Smooth muscle cell of the brain vasculature (primary cell): ENCODE data around the gene REEP6.
"Not testable (repeated sequence)": the region's sequence is repeated elsewhere in the genome, so short reads cannot be mapped to it uniquely, and the experiment has no call there.

Experiments used
- DNase-seq: peaks from one replicate; pipeline ENCODE4 v3.0.0-alpha.2; 2012; ENCODE audit warnings: low read depth, low spot score

The REEP6 gene

GRCh38 chr19:1505991-1506881, 15.3 kb downstream of the REEP6 start:
- no peak for DNase-seq

- DNase-seq: no peak
Measured at GRCh38 chr19:1507192-1507660, 16.2 kb downstream of the REEP6 start.

- DNase-seq: peak; percentile 85
Measured at GRCh38 chr19:1507763-1508506, 17.0 kb downstream of the REEP6 start.

- DNase-seq: no peak
Measured at GRCh38 chr19:1508507-1508856, 17.5 kb downstream of the REEP6 start.

GRCh38 chr19:1509602-1510441, 18.8 kb downstream of the REEP6 start:
- no peak for DNase-seq

- DNase-seq: no peak
Measured at GRCh38 chr19:1510442-1510806, 19.4 kb downstream of the REEP6 start.

GRCh38 chr19:1510807-1511206, 19.8 kb downstream of the REEP6 start:
- DNase-seq: no peak

- no peak for DNase-seq
Measured at GRCh38 chr19:1511318-1512317, 20.6 kb downstream of the REEP6 start.

- no peak for DNase-seq
Measured at GRCh38 chr19:1512671-1513498, 21.9 kb downstream of the REEP6 start, which contains the start of gene ADAMTSL5. Gene ADAMTSL5 (minus strand): TSS chr19:1513019. CDS start chr19:1510943, 2,076 bp downstream.

GRCh38 chr19:1513499-1514294, 22.7 kb downstream of the REEP6 start:
- DNase-seq: no peak

- no peak for DNase-seq
Measured at GRCh38 chr19:1514295-1514661, 23.3 kb downstream of the REEP6 start.

GRCh38 chr19:1514986-1515721, 24.2 kb downstream of the REEP6 start:
- DNase-seq: no peak

- no peak for DNase-seq
Measured at GRCh38 chr19:1516395-1516753, 25.4 kb downstream of the REEP6 start.

GRCh38 chr19:1518471-1518870, 27.5 kb downstream of the REEP6 start:
- no peak for DNase-seq

GRCh38 chr19:1519802-1520201, 28.8 kb downstream of the REEP6 start:
- DNase-seq: not testable (repeated sequence)

GRCh38 chr19:1520203-1520780, 29.3 kb downstream of the REEP6 start:
- DNase-seq: no peak

- no peak for DNase-seq
Measured at GRCh38 chr19:1521636-1522035, 30.7 kb downstream of the REEP6 start.

GRCh38 chr19:1522061-1522460, 31.1 kb downstream of the REEP6 start:
- DNase-seq: no peak
